Islet of Langerhans (tissue), 1 donor: ENCODE measurements around the gene FANK1.
"Not testable (repeated sequence)": the region's sequence is repeated elsewhere in the genome, so short reads cannot be mapped to it uniquely, and the experiment has no call there.

Experiments used
- FAIRE-seq: peaks from one replicate; lab custom pipeline; 2011; peaks lifted over from hg19 to GRCh38; lab: Jason Lieb, UNC

Gene FANK1

GRCh38 chr10:126034586-126034985 is 138.2 kb downstream of the FANK1 start:
- peak; percentile 82 for FAIRE-seq

GRCh38 chr10:126036515-126036914 is 140.2 kb downstream of the FANK1 start:
- FAIRE-seq: no peak

GRCh38 chr10:126037946-126038345 is 141.6 kb downstream of the FANK1 start:
- FAIRE-seq: no peak

- FAIRE-seq: no peak
Measured at GRCh38 chr10:126041117-126041516, 144.8 kb downstream of the FANK1 start.

GRCh38 chr10:126041804-126042231 is 145.5 kb downstream of the FANK1 start:
- peak; percentile 76 for FAIRE-seq

- no peak for FAIRE-seq
Measured at GRCh38 chr10:126042354-126042753, 146.0 kb downstream of the FANK1 start.

GRCh38 chr10:126042906-126043305 is 146.5 kb downstream of the FANK1 start:
- no peak for FAIRE-seq

GRCh38 chr10:126043389-126043788 is 147.0 kb downstream of the FANK1 start:
- FAIRE-seq: no peak

GRCh38 chr10:126045861-126046260 is 149.5 kb downstream of the FANK1 start:
- FAIRE-seq: no peak

- FAIRE-seq: no peak
Measured at GRCh38 chr10:126046831-126047230, 150.5 kb downstream of the FANK1 start.

- FAIRE-seq: not testable (repeated sequence)
Measured at GRCh38 chr10:126047749-126048148, 151.4 kb downstream of the FANK1 start.

- FAIRE-seq: no peak
Measured at GRCh38 chr10:126049759-126050700, 153.7 kb downstream of the FANK1 start.

- no peak for FAIRE-seq
Measured at GRCh38 chr10:126052171-126052570, 155.8 kb downstream of the FANK1 start.

- FAIRE-seq: no peak
Measured at GRCh38 chr10:126054191-126054590, 157.8 kb downstream of the FANK1 start.

- no peak for FAIRE-seq
Measured at GRCh38 chr10:126057494-126057893, 161.1 kb downstream of the FANK1 start.

GRCh38 chr10:126058104-126058503 is 161.7 kb downstream of the FANK1 start:
- FAIRE-seq: no peak

GRCh38 chr10:126058507-126058906 is 162.1 kb downstream of the FANK1 start:
- FAIRE-seq: no peak
